Dendritic cell treated with granulocyte-macrophage colony-stimulating factor and Interleukin-4, amounts not matched to agents 40 ng/mL and 50 ng/mL, for 4 days (primary cell): ENCODE data around the gene GABRA5.

ENCODE experiments used
- H3K27ac Mint-ChIP-seq: one replicate; pipeline ENCODE4 v1.8.0; 2022; ENCODE audit warnings: mild to moderate bottlenecking, mixed read lengths
- H3K27me3 Mint-ChIP-seq: one replicate; pipeline ENCODE4 v1.8.0; 2022; ENCODE audit warnings: mild to moderate bottlenecking, mixed read lengths
- H3K36me3 Mint-ChIP-seq: one replicate; pipeline ENCODE4 v1.8.0; 2022; ENCODE audit warnings: low read depth, mixed read lengths
- H3K4me1 Mint-ChIP-seq: one replicate; pipeline ENCODE4 v1.8.0; 2022; ENCODE audit warnings: low read depth, mixed read lengths
- H3K4me3 Mint-ChIP-seq: one replicate; pipeline ENCODE4 v1.8.0; 2022; ENCODE audit warnings: mild to moderate bottlenecking, moderate library complexity, mixed read lengths
- H3K9me3 Mint-ChIP-seq: one replicate; pipeline ENCODE4 v1.8.0; 2022; ENCODE audit warnings: mixed read lengths
- intact Hi-C: fragments of 100-400 bp; cut with micrococcal nuclease; formaldehyde crosslinking; loops from one replicate; pipeline ENCODE4 v1.15.0; 2022

The GABRA5 gene

DNA sequence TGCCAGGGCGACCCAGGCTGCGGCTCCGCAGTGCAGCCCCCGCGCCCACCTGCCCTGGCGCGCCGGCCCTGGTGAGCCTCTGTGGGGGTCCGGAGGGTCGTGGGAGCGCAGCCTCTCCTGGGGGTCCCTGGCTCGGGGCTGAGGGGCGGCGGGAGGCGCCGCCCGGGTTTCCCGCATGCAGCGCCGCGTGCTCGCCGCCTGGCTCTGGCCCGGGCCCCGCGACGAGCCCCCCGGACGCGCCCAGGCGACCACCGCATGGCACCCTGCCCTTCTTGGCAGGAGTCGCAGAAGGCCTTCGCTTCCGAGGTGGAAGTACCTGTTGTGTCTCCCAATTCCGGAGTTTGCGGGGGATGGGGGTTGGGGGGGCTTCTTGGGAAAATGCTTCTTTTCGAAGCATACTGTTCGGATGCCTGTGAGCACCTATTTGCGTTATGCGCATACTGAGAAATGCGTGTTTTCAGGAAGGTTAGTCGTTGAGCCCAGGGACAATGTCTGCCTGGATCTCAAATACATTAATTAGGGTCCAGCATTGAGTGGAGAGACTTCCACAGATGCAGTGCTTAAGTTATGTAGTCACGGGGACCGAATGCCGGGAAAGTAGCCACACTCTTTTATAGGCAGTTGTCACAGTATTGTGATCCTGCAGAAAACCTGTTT is 1.3 kb downstream of the GABRA5 start:
- H3K36me3 Mint-ChIP-seq = no peaks in the 10 kb centered on the region
- H3K27me3 Mint-ChIP-seq = peaks cover 44% of the 10 kb centered on the region
- no peaks in the 10 kb centered on the region for H3K9me3 Mint-ChIP-seq
- H3K4me3 Mint-ChIP-seq = no peak overlapping the region
- no peak overlapping the region for H3K27ac Mint-ChIP-seq
- intact Hi-C loops = no loop called here
- no peaks in the 10 kb centered on the region for H3K4me1 Mint-ChIP-seq

DNA sequence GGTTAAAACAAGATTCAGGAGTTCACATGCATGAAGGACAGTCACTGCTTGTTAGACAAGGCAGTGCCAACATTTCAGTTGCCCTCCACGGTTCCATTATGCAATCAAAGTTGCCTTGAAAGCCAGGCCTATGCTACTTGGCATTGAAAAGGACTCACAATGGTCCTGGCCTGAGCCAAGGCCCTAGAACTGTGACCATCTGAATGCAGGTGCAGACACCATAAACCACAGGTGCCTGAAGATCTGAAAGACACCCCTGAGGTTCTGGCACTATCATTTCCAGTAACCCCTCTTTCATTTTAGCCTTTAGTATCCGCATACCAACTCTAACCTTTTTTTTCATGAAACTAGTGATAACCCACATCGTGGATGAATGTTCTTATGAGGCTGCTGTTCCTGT is 2.8 kb downstream of the GABRA5 start:
- Mint-ChIP-seq H3K4me3 (no peak overlapping the region), H3K36me3 (no peaks in the 10 kb centered on the region), H3K27me3 (peaks cover 39% of the 10 kb centered on the region), H3K27ac (no peak overlapping the region), H3K9me3 (no peaks in the 10 kb centered on the region), H3K4me1 (no peaks in the 10 kb centered on the region)
- intact Hi-C loops = no loop called here

DNA sequence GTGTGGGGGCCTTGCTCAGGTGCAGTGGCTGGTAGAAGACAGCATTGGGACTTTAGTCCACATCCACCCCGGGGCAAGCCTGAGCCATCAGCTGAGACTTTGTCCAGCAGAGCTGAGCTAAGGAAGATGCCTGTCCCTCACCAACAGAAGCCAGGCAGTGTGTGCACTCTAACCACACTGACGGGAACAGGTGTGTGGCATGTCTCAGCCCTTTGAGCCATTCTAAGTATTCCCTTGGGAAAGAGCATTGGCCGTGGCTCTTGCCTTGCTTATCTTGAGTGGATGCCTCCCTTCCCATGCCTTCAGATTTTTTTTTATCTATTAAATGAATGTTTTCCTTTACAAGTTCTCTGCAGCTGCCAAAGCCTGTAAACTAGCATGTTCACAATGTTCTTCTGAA is 3.5 kb downstream of the GABRA5 start:
- no peak overlapping the region for H3K27ac Mint-ChIP-seq
- no peaks in the 10 kb centered on the region for H3K9me3 Mint-ChIP-seq
- H3K4me1 Mint-ChIP-seq = no peaks in the 10 kb centered on the region
- no peaks in the 10 kb centered on the region for H3K36me3 Mint-ChIP-seq
- no peak overlapping the region for H3K4me3 Mint-ChIP-seq
- intact Hi-C loops = no loop called here
- H3K27me3 Mint-ChIP-seq = peaks cover 36% of the 10 kb centered on the region

DNA sequence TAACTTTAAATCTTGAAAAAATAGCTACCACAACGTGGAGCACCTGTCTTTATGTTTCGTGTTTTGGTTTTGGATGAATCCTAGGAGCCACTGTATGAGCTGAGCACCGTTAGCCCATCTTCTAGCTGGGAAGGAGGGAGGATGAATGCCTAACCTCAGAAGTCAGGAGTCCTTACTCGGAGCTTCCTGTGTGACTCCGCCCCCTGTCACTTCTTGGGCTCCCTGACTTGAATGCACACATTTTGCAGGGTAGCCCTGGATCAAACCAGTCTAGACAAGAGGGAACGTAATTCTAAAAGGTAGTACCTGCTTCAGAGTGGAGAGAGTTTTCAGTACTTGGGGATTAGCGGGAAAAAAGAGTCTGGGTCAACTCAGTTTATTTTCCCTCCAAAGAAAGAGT is 5.3 kb downstream of the GABRA5 start:
- H3K36me3 Mint-ChIP-seq = no peaks in the 10 kb centered on the region
- no peaks in the 10 kb centered on the region for H3K4me1 Mint-ChIP-seq

DNA sequence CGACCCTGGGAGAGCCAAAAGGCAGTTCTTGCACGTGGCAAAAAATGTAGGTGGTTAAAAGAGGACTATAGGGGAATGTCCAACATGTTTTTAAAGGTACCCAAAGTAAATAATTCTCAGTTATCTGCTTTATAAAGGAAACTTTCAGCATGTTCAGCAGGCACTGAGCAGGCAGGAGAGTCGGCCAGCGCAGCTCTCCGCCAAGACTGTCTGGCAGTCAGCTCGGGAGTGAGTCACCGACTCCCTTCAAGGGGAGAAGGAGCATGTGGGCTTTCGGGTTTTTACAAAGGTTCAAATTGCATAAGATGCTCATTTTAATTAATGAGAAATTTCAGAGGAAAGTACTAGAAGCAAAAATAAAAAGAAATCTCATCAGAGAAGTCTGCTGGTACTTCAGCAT is 7.0 kb downstream of the GABRA5 start:
- intact Hi-C loops = no loop called here
- H3K27me3 Mint-ChIP-seq = peaks cover 13% of the 10 kb centered on the region
- no peaks in the 10 kb centered on the region for H3K36me3 Mint-ChIP-seq
- H3K4me3 Mint-ChIP-seq = no peak overlapping the region
- no peaks in the 10 kb centered on the region for H3K9me3 Mint-ChIP-seq
- H3K27ac Mint-ChIP-seq = no peak overlapping the region
- H3K4me1 Mint-ChIP-seq = no peaks in the 10 kb centered on the region

More for the DNA sequence above, 5.3 kb downstream of the GABRA5 start:
- Mint-ChIP-seq H3K4me3 (no peak overlapping the region), H3K27me3 (peaks cover 22% of the 10 kb centered on the region), H3K27ac (no peak overlapping the region), H3K9me3 (no peaks in the 10 kb centered on the region)
- intact Hi-C loops = no loop called here

DNA sequence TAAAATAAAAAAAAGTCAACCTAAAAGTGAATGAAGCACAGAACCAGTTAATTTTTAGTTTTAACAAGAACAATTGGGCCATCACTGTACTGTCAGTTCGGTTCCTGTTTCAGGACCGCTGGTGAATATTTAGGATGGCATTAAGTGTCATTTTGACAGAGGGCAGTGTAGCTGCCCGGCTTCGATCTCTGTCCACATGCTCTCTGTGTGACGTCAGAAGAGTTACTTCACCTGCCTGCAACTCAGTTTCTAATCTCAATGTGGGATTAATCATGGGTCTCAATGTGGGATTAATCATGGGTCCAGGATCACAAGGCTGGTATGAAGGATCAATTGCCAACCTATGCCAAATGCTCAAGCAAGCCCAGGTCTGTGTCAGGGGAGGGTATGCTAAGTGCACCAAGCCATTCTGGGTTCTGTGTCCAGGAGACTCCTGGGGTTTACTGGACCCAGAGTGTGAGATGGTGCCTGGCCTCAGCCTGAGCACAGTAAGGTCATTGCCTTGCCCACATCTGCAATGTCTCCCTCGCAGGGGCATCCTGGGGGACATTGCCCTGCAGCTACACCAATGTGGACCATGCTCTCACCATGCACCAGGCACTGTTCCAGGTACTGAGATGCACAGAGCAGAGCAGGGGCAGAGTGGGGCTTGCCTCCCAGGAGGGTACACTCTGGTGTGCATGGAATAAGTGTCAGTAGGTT is 8.1 kb downstream of the GABRA5 start:
- H3K4me3 Mint-ChIP-seq = no peak overlapping the region

DNA sequence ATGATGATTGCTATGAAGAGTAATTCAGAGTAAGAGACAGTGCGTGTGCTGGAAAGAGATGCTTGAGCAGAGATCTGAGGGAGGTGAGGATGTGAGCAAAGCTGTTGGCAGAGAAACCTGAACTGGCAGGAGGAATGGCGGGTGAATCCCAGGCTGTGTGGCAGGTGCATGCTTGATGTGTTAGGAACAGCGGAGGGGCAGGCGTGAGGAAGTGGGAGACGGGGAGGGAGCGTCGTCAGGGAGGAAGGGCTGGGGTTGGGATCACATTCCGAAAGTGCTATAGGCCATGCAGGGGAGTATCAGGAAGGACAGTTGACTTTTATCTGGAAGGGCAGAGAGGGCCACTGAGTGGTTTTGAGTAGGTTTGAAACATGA is 8.6 kb downstream of the GABRA5 start:
- intact Hi-C loops = no loop called here
- no peak overlapping the region for H3K4me3 Mint-ChIP-seq
- H3K27me3 Mint-ChIP-seq = peaks cover 3% of the 10 kb centered on the region
- no peaks in the 10 kb centered on the region for H3K4me1 Mint-ChIP-seq
- H3K27ac Mint-ChIP-seq = no peak overlapping the region
- H3K36me3 Mint-ChIP-seq = no peaks in the 10 kb centered on the region
- H3K9me3 Mint-ChIP-seq = no peaks in the 10 kb centered on the region

More for the DNA sequence above, 8.1 kb downstream of the GABRA5 start:
- no peaks in the 10 kb centered on the region for H3K4me1 Mint-ChIP-seq
- no peak overlapping the region for H3K27ac Mint-ChIP-seq
- intact Hi-C loops = no loop called here
- H3K27me3 Mint-ChIP-seq = peaks cover 8% of the 10 kb centered on the region
- no peaks in the 10 kb centered on the region for H3K9me3 Mint-ChIP-seq
- no peaks in the 10 kb centered on the region for H3K36me3 Mint-ChIP-seq

DNA sequence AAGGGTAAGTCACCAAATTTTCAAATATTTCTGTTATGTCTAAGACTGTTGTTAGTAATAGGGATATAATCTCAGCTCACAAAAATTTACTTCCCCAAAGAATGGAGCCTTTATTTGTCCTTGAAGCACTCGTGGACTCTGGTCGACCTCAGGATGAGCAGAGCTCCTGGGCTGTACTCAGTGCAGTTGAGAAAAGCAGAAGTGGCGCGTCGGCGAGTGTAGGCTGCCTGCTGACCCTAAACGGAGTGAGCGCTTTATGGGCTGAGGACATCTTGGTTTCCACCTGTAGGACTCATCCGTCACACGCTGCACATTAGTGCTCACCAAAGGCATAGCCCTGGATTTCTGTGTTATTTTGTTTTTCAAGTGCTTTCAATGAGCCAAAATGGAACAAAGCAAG is 11.0 kb downstream of the GABRA5 start:
- H3K9me3 Mint-ChIP-seq = no peaks in the 10 kb centered on the region
- intact Hi-C loops = no loop called here
- H3K36me3 Mint-ChIP-seq = no peaks in the 10 kb centered on the region
- no peaks in the 10 kb centered on the region for H3K27me3 Mint-ChIP-seq
- no peak overlapping the region for H3K4me3 Mint-ChIP-seq
- H3K4me1 Mint-ChIP-seq = no peaks in the 10 kb centered on the region
- no peak overlapping the region for H3K27ac Mint-ChIP-seq

DNA sequence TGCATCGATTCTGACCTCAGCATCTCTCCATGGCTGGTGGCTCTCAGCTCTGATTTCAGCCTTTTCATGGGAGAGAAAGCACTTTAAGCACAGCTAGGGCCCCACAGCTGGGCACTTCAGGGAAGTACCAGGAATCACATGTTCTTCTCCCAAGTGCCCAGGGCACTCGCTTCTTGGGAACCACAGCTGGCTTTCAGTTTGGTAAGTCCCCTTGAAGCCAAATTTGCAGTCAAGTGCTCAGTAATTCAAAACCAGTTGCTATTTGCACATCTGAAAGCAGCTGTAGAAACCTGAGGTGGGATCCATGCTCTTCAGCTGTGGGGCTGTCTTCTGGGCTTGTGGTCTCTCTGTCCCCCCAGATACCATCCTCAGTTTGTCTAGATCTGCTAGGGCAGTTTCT is 12.8 kb downstream of the GABRA5 start:
- Mint-ChIP-seq H3K27ac (no peak overlapping the region), H3K4me3 (no peak overlapping the region), H3K36me3 (no peaks in the 10 kb centered on the region), H3K27me3 (no peaks in the 10 kb centered on the region), H3K4me1 (no peaks in the 10 kb centered on the region), H3K9me3 (no peaks in the 10 kb centered on the region)
- intact Hi-C loops = no loop called here

DNA sequence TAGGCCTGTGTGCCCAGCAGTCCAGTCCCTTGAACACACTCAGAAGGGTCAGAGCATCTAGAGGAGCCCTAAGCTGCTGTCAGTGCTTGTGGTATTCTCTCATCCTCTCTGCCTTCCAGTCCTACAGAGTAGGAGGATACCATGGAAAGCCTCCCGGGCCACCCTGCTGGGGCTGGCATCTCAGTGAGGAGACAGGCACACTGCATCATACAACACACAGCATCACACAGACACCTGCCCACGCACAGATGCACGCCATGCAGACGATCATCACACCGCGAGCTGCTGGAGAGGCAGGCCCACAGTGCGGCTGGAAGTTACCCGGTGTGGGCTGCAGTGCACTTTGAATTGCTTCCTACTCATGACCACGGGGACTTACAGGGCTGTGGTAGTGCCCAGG is 15.2 kb downstream of the GABRA5 start:
- no peaks in the 10 kb centered on the region for H3K4me1 Mint-ChIP-seq
- intact Hi-C loops = no loop called here
- H3K27me3 Mint-ChIP-seq = no peaks in the 10 kb centered on the region
- no peaks in the 10 kb centered on the region for H3K9me3 Mint-ChIP-seq
- no peaks in the 10 kb centered on the region for H3K36me3 Mint-ChIP-seq
- H3K27ac Mint-ChIP-seq = no peak overlapping the region
- H3K4me3 Mint-ChIP-seq = no peak overlapping the region

DNA sequence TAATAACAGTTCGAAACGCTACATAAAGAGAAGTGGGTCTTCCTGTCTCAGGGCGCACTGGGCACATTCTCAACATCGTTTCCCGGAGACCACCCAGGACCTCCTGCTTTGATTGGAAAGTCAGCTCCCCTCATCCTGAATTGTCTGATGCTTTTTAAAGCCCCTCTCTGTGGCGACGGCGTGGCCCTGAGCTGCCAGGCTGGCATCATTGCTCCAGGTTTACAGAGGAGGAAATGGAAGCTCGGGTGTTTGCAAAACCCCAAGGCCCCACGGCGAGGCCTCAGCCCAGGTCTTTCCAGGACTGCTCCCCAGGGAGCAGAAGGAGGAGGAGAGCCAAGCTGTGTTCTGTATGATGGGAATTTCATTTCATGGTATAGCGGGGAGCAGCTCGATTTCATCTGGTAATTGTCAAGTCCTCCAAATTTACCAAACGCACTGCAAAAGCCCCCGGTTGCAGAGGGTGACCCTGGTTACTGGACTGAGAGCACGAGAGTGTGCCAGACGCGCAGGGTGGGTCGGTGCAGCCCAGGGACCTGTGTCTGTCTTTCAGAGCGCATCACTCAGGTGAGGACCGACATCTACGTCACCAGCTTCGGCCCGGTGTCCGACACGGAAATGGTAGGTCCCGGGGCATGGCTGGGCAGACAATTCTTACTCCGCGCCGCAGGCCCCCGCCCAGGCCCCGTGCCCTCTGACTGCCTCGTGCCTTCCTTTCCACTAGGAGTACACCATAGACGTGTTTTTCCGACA is 15.9 kb downstream of the GABRA5 start:
- Mint-ChIP-seq H3K9me3 (no peaks in the 10 kb centered on the region), H3K36me3 (no peaks in the 10 kb centered on the region), H3K27me3 (no peaks in the 10 kb centered on the region), H3K27ac (no peak overlapping the region), H3K4me1 (no peaks in the 10 kb centered on the region), H3K4me3 (no peak overlapping the region)
- intact Hi-C loops = no loop called here

DNA sequence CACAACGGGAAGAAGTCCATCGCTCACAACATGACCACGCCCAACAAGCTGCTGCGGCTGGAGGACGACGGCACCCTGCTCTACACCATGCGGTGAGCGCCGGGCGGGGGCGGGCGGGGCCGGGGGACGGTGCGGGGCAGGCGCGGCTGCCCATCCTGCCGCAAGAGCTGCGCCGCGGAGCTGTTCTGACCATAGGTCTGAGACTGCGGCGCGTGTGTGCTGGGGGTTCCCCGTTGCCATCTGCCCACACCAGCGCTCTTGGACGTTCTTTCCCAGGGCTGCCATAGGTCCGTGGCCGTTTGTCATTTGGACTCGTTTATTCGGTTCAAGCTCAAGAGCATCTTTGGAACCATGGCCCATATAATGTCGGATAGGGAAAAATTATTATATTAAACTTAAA is 16.6 kb downstream of the GABRA5 start:
- intact Hi-C loops = no loop called here
- Mint-ChIP-seq H3K27me3 (no peaks in the 10 kb centered on the region), H3K9me3 (no peaks in the 10 kb centered on the region), H3K4me1 (no peaks in the 10 kb centered on the region), H3K4me3 (no peak overlapping the region), H3K27ac (no peak overlapping the region), H3K36me3 (no peaks in the 10 kb centered on the region)

DNA sequence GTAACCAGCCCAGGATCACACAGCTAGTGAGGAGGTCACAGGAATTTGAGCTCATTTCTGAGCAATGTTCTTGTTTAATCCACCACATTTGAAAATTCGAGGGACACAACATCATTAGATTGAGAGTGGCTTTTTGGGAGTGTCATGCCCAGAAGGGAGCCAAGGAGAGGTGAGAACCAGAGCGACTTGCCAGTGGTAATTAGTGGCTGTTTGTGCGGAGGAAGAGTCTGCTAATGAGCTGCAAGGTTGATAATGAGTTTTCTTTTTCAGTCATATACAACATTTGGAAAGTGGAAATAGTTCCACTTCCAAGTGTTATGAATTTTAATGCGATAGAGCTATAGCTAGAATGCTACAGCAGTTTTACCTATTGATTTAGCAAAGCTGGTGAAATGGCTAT is 19.7 kb downstream of the GABRA5 start:
- Mint-ChIP-seq H3K36me3 (no peaks in the 10 kb centered on the region), H3K27me3 (peaks cover 2% of the 10 kb centered on the region)

DNA sequence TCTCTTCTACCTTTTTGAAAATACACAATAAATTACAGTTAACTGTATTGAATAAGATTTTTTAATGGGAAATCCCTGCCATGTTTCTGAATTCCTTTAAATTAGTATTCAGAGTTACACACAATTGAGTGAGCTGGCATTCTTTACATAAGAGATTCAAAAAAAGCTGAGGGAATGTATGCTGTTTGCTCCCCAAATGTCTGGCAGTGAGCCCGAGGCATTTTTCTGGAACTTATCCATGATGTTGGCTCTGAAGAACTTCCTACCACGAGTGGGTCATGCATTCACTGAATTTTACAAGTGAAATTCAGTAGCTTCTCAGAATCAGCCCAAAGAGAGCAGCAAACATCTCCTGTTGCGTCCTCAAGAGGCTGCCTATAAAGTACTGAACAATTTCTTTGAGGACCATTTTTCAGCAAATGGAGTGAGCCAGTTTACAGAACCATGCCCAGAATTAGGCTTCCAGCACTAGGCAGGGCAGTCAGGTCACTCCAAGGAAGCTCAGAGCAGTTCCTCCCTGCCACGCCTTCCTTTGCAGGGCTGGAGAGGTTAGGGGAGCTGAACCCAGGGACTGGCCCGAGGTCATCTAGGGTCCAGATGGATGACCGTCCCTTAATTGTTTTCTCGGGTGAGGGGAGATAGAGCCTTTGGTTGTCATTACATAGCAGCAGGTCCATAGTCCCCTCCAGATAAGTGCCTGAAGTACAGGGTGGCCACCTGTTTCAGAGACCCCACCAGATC is 21.2 kb downstream of the GABRA5 start:
- Mint-ChIP-seq H3K9me3 (peaks cover 7% of the 10 kb centered on the region), H3K27ac (no peak overlapping the region), H3K4me1 (no peaks in the 10 kb centered on the region), H3K36me3 (no peaks in the 10 kb centered on the region), H3K27me3 (peaks cover 8% of the 10 kb centered on the region), H3K4me3 (no peak overlapping the region)
- intact Hi-C loops = no loop called here

More for the DNA sequence above, 19.7 kb downstream of the GABRA5 start:
- no peaks in the 10 kb centered on the region for H3K9me3 Mint-ChIP-seq
- no peak overlapping the region for H3K4me3 Mint-ChIP-seq
- intact Hi-C loops = no loop called here
- H3K4me1 Mint-ChIP-seq = no peaks in the 10 kb centered on the region
- H3K27ac Mint-ChIP-seq = no peak overlapping the region
